IgD-negative memory B cell (primary cell): ENCODE data around the gene MAN2B2. TPM values are rescaled to one million over a fixed set of nuclear protein-coding genes. Genes with fewer than 3 reads are reported as not detected.

Source experiments
- H3K27ac Mint-ChIP-seq, 3 donors: one replicate each; pipeline ENCODE4 v1.8.0; 2020 to 2022; ENCODE audit warnings: mild to moderate bottlenecking in 3 of 3, mixed read lengths in 3 of 3, moderate library complexity in 1 of 3
- H3K27me3 Mint-ChIP-seq: one replicate; pipeline ENCODE4 v1.8.0; 2021; ENCODE audit warnings: mixed read lengths
- H3K36me3 Mint-ChIP-seq: one replicate; pipeline ENCODE4 v1.8.0; 2020; ENCODE audit warnings: mild to moderate bottlenecking, mixed read lengths
- H3K4me1 Mint-ChIP-seq, 3 donors: one replicate each; pipeline ENCODE4 v1.8.0; 2020 to 2022; ENCODE audit warnings: mixed read lengths in 3 of 3, mild to moderate bottlenecking in 1 of 3
- H3K4me3 Mint-ChIP-seq, 4 donors: one replicate each; pipeline ENCODE4 v1.8.0; 2020 to 2022; ENCODE audit warnings: mild to moderate bottlenecking in 4 of 4, mixed read lengths in 4 of 4, moderate library complexity in 3 of 4
- H3K9me3 Mint-ChIP-seq, 3 donors: one replicate each; pipeline ENCODE4 v1.8.0; 2020 to 2021; ENCODE audit warnings: mixed read lengths in 3 of 3, mild to moderate bottlenecking in 1 of 3
- polyA plus RNA-seq: library from polyadenylated mRNA; unstranded; fragments of 300-500 nt; fragmentation: Illumina TruSeq; gene quantifications from one replicate; pipeline ENCODE4 v1.2.3, GENCODE V29; 2021

The MAN2B2 gene
- polyA plus RNA-seq, 1 donor from 2014 or later: 22.5 TPM

GRCh38 chr4:6589444-6589843 lies 14.5 kb downstream of the MAN2B2 start:
- H3K36me3 Mint-ChIP-seq: peaks cover 11% of the 10 kb centered on the region

GRCh38 chr4:6591313-6591712 lies 16.3 kb downstream of the MAN2B2 start:
- peaks cover 10% of the 10 kb centered on the region for H3K36me3 Mint-ChIP-seq
- peak overlapping the region in 3 of 4 donors; percentile 38 to 73 (median 59) for H3K4me3 Mint-ChIP-seq
- H3K27ac Mint-ChIP-seq: peak overlapping the region; percentile 67 to 78 (median 74)
- H3K27me3 Mint-ChIP-seq: no peaks in the 10 kb centered on the region
- H3K9me3 Mint-ChIP-seq: no peaks in the 10 kb centered on the region
- peaks cover 6 to 9% (median 8%) of the 10 kb centered on the region in 3 donors for H3K4me1 Mint-ChIP-seq

More at GRCh38 chr4:6589444-6589843, 14.5 kb downstream of the MAN2B2 start:
- no peaks in the 10 kb centered on the region for H3K9me3 Mint-ChIP-seq
- no peaks in the 10 kb centered on the region for H3K27me3 Mint-ChIP-seq
- no peak overlapping the region for H3K4me3 Mint-ChIP-seq
- peak overlapping the region in 1 of 3 donors; percentile 46 for H3K27ac Mint-ChIP-seq
- H3K4me1 Mint-ChIP-seq: peaks cover 6 to 8% (median 8%) of the 10 kb centered on the region in 3 donors

- no peak overlapping the region for H3K4me3 Mint-ChIP-seq
- no peaks in the 10 kb centered on the region for H3K27me3 Mint-ChIP-seq
- H3K4me1 Mint-ChIP-seq: peaks cover 6 to 9% (median 8%) of the 10 kb centered on the region in 3 donors
- peak overlapping the region in 2 of 3 donors; percentile 67 for H3K27ac Mint-ChIP-seq
- H3K9me3 Mint-ChIP-seq: no peaks in the 10 kb centered on the region
- peaks cover 10% of the 10 kb centered on the region for H3K36me3 Mint-ChIP-seq
Observed at GRCh38 chr4:6591781-6592180, 16.8 kb downstream of the MAN2B2 start.

- Mint-ChIP-seq H3K27ac (no peak overlapping the region), H3K27me3 (no peaks in the 10 kb centered on the region), H3K9me3 (no peaks in the 10 kb centered on the region), H3K4me1 (peaks cover 6 to 9% (median 8%) of the 10 kb centered on the region in 3 donors), H3K4me3 (no peak overlapping the region), H3K36me3 (peaks cover 7% of the 10 kb centered on the region)
Observed at GRCh38 chr4:6592804-6593563, 18.0 kb downstream of the MAN2B2 start.

GRCh38 chr4:6594341-6594740 lies 19.4 kb downstream of the MAN2B2 start:
- Mint-ChIP-seq H3K27ac (no peak overlapping the region), H3K36me3 (peaks cover 7% of the 10 kb centered on the region), H3K27me3 (no peaks in the 10 kb centered on the region), H3K4me3 (no peak overlapping the region), H3K4me1 (peaks cover 6 to 9% (median 8%) of the 10 kb centered on the region in 3 donors), H3K9me3 (no peaks in the 10 kb centered on the region)

- peaks cover 6 to 9% (median 8%) of the 10 kb centered on the region in 3 donors for H3K4me1 Mint-ChIP-seq
Observed at GRCh38 chr4:6594826-6595355, 19.9 kb downstream of the MAN2B2 start.

GRCh38 chr4:6595897-6596537 lies 21.0 kb downstream of the MAN2B2 start:
- peaks cover 6 to 7% (median 6%) of the 10 kb centered on the region in 3 donors for H3K4me1 Mint-ChIP-seq

More at GRCh38 chr4:6594826-6595355, 19.9 kb downstream of the MAN2B2 start:
- H3K4me3 Mint-ChIP-seq: peak overlapping the region in 1 of 4 donors; percentile 72
- H3K9me3 Mint-ChIP-seq: no peaks in the 10 kb centered on the region
- H3K27ac Mint-ChIP-seq: peak overlapping the region in 1 of 3 donors; percentile 73
- no peaks in the 10 kb centered on the region for H3K27me3 Mint-ChIP-seq
- peaks cover 9% of the 10 kb centered on the region for H3K36me3 Mint-ChIP-seq

GRCh38 chr4:6596948-6597347 lies 22.0 kb downstream of the MAN2B2 start:
- H3K4me1 Mint-ChIP-seq: peaks cover 0 to 1% (median 0%) of the 10 kb centered on the region in 3 donors
- no peak overlapping the region for H3K27ac Mint-ChIP-seq
- H3K36me3 Mint-ChIP-seq: peaks cover 6% of the 10 kb centered on the region

More at GRCh38 chr4:6595897-6596537, 21.0 kb downstream of the MAN2B2 start:
- H3K36me3 Mint-ChIP-seq: peaks cover 7% of the 10 kb centered on the region
- no peaks in the 10 kb centered on the region for H3K27me3 Mint-ChIP-seq
- no peaks in the 10 kb centered on the region for H3K9me3 Mint-ChIP-seq
- H3K27ac Mint-ChIP-seq: no peak overlapping the region
- H3K4me3 Mint-ChIP-seq: no peak overlapping the region

GRCh38 chr4:6598127-6598526 lies 23.1 kb downstream of the MAN2B2 start:
- Mint-ChIP-seq H3K36me3 (peaks cover 10% of the 10 kb centered on the region), H3K9me3 (no peaks in the 10 kb centered on the region), H3K27ac (no peak overlapping the region), H3K4me1 (peaks cover 0 to 1% (median 0%) of the 10 kb centered on the region in 3 donors), H3K27me3 (no peaks in the 10 kb centered on the region), H3K4me3 (no peak overlapping the region)

More at GRCh38 chr4:6596948-6597347, 22.0 kb downstream of the MAN2B2 start:
- H3K4me3 Mint-ChIP-seq: no peak overlapping the region
- no peaks in the 10 kb centered on the region for H3K9me3 Mint-ChIP-seq
- no peaks in the 10 kb centered on the region for H3K27me3 Mint-ChIP-seq

- Mint-ChIP-seq H3K36me3 (peaks cover 11% of the 10 kb centered on the region), H3K4me1 (peaks cover 0 to 1% (median 0%) of the 10 kb centered on the region in 3 donors), H3K4me3 (no peak overlapping the region)
Observed at GRCh38 chr4:6598641-6599040, 23.7 kb downstream of the MAN2B2 start.

GRCh38 chr4:6601661-6602250 lies 26.8 kb downstream of the MAN2B2 start:
- Mint-ChIP-seq H3K27me3 (no peaks in the 10 kb centered on the region), H3K27ac (no peak overlapping the region), H3K4me1 (peaks cover 0 to 2% (median 0%) of the 10 kb centered on the region in 3 donors), H3K4me3 (no peak overlapping the region), H3K9me3 (peaks cover 0 to 2% (median 0%) of the 10 kb centered on the region in 3 donors), H3K36me3 (peaks cover 15% of the 10 kb centered on the region)

More at GRCh38 chr4:6598641-6599040, 23.7 kb downstream of the MAN2B2 start:
- H3K27me3 Mint-ChIP-seq: no peaks in the 10 kb centered on the region
- H3K9me3 Mint-ChIP-seq: no peaks in the 10 kb centered on the region
- H3K27ac Mint-ChIP-seq: no peak overlapping the region

- Mint-ChIP-seq H3K27me3 (no peaks in the 10 kb centered on the region), H3K4me3 (no peak overlapping the region), H3K4me1 (peaks cover 0 to 2% (median 0%) of the 10 kb centered on the region in 3 donors), H3K36me3 (peaks cover 15% of the 10 kb centered on the region), H3K9me3 (peaks cover 0 to 2% (median 0%) of the 10 kb centered on the region in 3 donors), H3K27ac (no peak overlapping the region)
Observed at GRCh38 chr4:6602289-6602688, 27.3 kb downstream of the MAN2B2 start.

- Mint-ChIP-seq H3K4me3 (no peak overlapping the region), H3K36me3 (peaks cover 23% of the 10 kb centered on the region), H3K27ac (no peak overlapping the region), H3K9me3 (peaks cover 0 to 2% (median 0%) of the 10 kb centered on the region in 3 donors), H3K27me3 (no peaks in the 10 kb centered on the region), H3K4me1 (peaks cover 0 to 2% (median 0%) of the 10 kb centered on the region in 3 donors)
Observed at GRCh38 chr4:6603128-6603527, 28.1 kb downstream of the MAN2B2 start.

- Mint-ChIP-seq H3K27me3 (no peaks in the 10 kb centered on the region), H3K4me1 (peaks cover 0 to 2% (median 0%) of the 10 kb centered on the region in 3 donors), H3K9me3 (peaks cover 0 to 2% (median 0%) of the 10 kb centered on the region in 3 donors), H3K27ac (no peak overlapping the region), H3K36me3 (peaks cover 24% of the 10 kb centered on the region), H3K4me3 (no peak overlapping the region)
Observed at GRCh38 chr4:6605114-6605513, 30.1 kb downstream of the MAN2B2 start.
